Pons (tissue), 1 donor: ENCODE measurements around the gene SSH3.

Experiments used
- DNase-seq: peaks from one replicate; pipeline ENCODE4 v3.0.0-alpha.2; 2016; ENCODE audit warnings: low spot score

SSH3 gene

GRCh38 chr11:67268081-67268961, 35.0 kb upstream of the SSH3 start:
- no peak for DNase-seq

- no peak for DNase-seq
Observed at GRCh38 chr11:67268962-67269268, 34.4 kb upstream of the SSH3 start.

GRCh38 chr11:67269401-67270255, 33.7 kb upstream of the SSH3 start:
- DNase-seq: no peak

GRCh38 chr11:67270256-67271204, 32.8 kb upstream of the SSH3 start:
- no peak for DNase-seq

- no peak for DNase-seq
Observed at GRCh38 chr11:67271205-67271540, 32.2 kb upstream of the SSH3 start.

- DNase-seq: no peak
Observed at GRCh38 chr11:67271541-67272284, 31.6 kb upstream of the SSH3 start.

- DNase-seq: no peak
Observed at GRCh38 chr11:67272327-67273259, 30.7 kb upstream of the SSH3 start.

- no peak for DNase-seq
Observed at GRCh38 chr11:67273260-67273990, 29.9 kb upstream of the SSH3 start.

GRCh38 chr11:67274768-67275605, 28.3 kb upstream of the SSH3 start:
- DNase-seq: no peak

GRCh38 chr11:67275606-67276409, 27.5 kb upstream of the SSH3 start:
- DNase-seq: no peak

GRCh38 chr11:67276781-67277230, 26.5 kb upstream of the SSH3 start:
- DNase-seq: no peak

- DNase-seq: peak; percentile 68
Observed at GRCh38 chr11:67277231-67277961, 25.9 kb upstream of the SSH3 start.

GRCh38 chr11:67278135-67278938, 25.0 kb upstream of the SSH3 start:
- no peak for DNase-seq

GRCh38 chr11:67278939-67279588, 24.3 kb upstream of the SSH3 start:
- DNase-seq: no peak

GRCh38 chr11:67279589-67280340, 23.6 kb upstream of the SSH3 start:
- no peak for DNase-seq
